HCT116 (cell line): ENCODE measurements around the gene ABCA5. TPM values are rescaled to one million over a fixed set of nuclear protein-coding genes. Genes with fewer than 3 reads are reported as not detected.

Source experiments
- ATAC-seq: fragments of 200-7000 bp; cut with Tn5 transposase; 2 replicates; pipeline ENCODE4 v1.9.1; 2020; ENCODE audit warnings: mild to moderate bottlenecking, moderate library complexity
- BruUV-seq: library from RNA; stranded (reverse); fragments of 400-500 nt; replicated peaks from 2 replicates; lab custom pipeline; 2021; lab: Mats Ljungman, UMichigan
- CTCF ChIA-PET: fragments of 300-600 bp; sonication (Branson Sonifier 250); formaldehyde crosslinking; loops from one replicate; lab custom pipeline; 2021; ENCODE audit warnings: antibody characterized with exemption; lab: Charles Lee
- POLR2A ChIA-PET: fragments of 300-600, 350-600 bp; sonication (Branson Sonifier 250); formaldehyde crosslinking; loops from one replicate; lab custom pipeline; 2021; ENCODE audit warnings: antibody characterized with exemption; lab: Charles Lee
- RAD21 ChIA-PET, 2 experiments: fragments of 300-600 bp; sonication (Branson Sonifier 250); formaldehyde crosslinking; loops; one replicate each; lab custom pipeline; 2023; ENCODE audit warnings: low total read pairs in 2 of 2; ENCODE audit not compliant: uncharacterized antibody in 2 of 2, unreplicated experiment in 2 of 2, low non-redundant PET in 1 of 2; lab: Charles Lee
- DNase-seq: peaks from one replicate; pipeline ENCODE4 v3.0.0-alpha.2; 2010; ENCODE audit warnings: low read depth, low spot score
- H2AFZ ChIP-seq: fragments of 200-600 bp; shearing (Covaris generic), sonication (generic); 2 replicates; pipeline ENCODE4 v1.6.1; 2017; ENCODE audit warnings: low read depth, mixed run types, mixed read lengths, antibody characterized with exemption, low read length; ENCODE audit not compliant: poor library complexity, severe bottlenecking
- H3K27ac ChIP-seq: 2 replicates; pipeline ENCODE4 v1.5.1; 2012; ENCODE audit warnings: low read depth, low read length
- H3K27me3 ChIP-seq: fragments of 200-600 bp; sonication (generic); 2 replicates; pipeline ENCODE4 v1.6.1; 2016; ENCODE audit warnings: mixed run types, low read length, mixed read lengths; ENCODE audit not compliant: insufficient read depth
- H3K36me3 ChIP-seq, 2 experiments: fragments of 200-500 bp in 1 of 2; fragments of 200-600 bp in 1 of 2; sonication (Bioruptor generic) in 1 of 2; sonication (generic) in 1 of 2; 2 replicates each; pipeline versions ENCODE4 v1.5.1 to v1.6.1; 2014 to 2016; ENCODE audit warnings: low read length in 2 of 2, inconsistent platforms in 1 of 2, mixed read lengths in 1 of 2, mixed run types in 1 of 2; ENCODE audit not compliant: insufficient read depth in 2 of 2, control insufficient read depth in 1 of 2
- H3K4me1 ChIP-seq, 2 experiments: fragments of 200-600 bp in 1 of 2; sonication (generic) in 1 of 2; 2 replicates each; pipeline versions ENCODE4 v1.5.1 to v1.6.1; 2012 to 2017; ENCODE audit warnings: low read length in 2 of 2, inconsistent platforms in 1 of 2, mild to moderate bottlenecking in 1 of 2, mixed read lengths in 1 of 2, mixed run types in 1 of 2, moderate library complexity in 1 of 2; ENCODE audit not compliant: insufficient read depth in 2 of 2, control insufficient read depth in 1 of 2
- H3K4me2 ChIP-seq: fragments of 200-600 bp; sonication (generic); 2 replicates; pipeline ENCODE4 v1.6.1; 2017; ENCODE audit warnings: mixed run types, low read length, mixed read lengths
- H3K4me3 ChIP-seq, 2 experiments: fragments of 200-600 bp in 1 of 2; sonication (generic) in 1 of 2; replicated peaks in 1 of 2; 2 replicates each; pipeline ENCODE4 v1.5.1; 2011 to 2016; ENCODE audit warnings: low read length in 2 of 2, control low read depth in 1 of 2, low read depth in 1 of 2, mild to moderate bottlenecking in 1 of 2, mixed read lengths in 1 of 2, mixed run types in 1 of 2
- H3K79me2 ChIP-seq: fragments of 200-600 bp; sonication (generic); 2 replicates; pipeline ENCODE4 v1.6.1; 2017; ENCODE audit warnings: mild to moderate bottlenecking, mixed run types, low read length, moderate library complexity, mixed read lengths; ENCODE audit not compliant: insufficient read depth
- H3K9ac ChIP-seq: fragments of 200-600 bp; sonication (generic); 2 replicates; pipeline ENCODE4 v1.6.1; 2016; ENCODE audit warnings: low read length, mixed read lengths
- H3K9me2 ChIP-seq: fragments of 200-600 bp; sonication (generic), shearing (Covaris generic); 2 replicates; pipeline ENCODE4 v1.6.1; 2017; ENCODE audit warnings: mixed run types, mild to moderate bottlenecking, moderate library complexity; ENCODE audit not compliant: insufficient read depth
- H3K9me3 ChIP-seq, 2 experiments: fragments of 200-500 bp in 1 of 2; fragments of 200-600 bp in 1 of 2; sonication (Bioruptor generic) in 1 of 2; sonication (generic) in 1 of 2; 2 replicates each; pipeline ENCODE4 v1.6.1; 2014 to 2017; ENCODE audit warnings: low read length in 2 of 2, mixed read lengths in 2 of 2, inconsistent platforms in 1 of 2, low read depth in 1 of 2, mild to moderate bottlenecking in 1 of 2, mixed run types in 1 of 2, moderate library complexity in 1 of 2; ENCODE audit not compliant: control insufficient read depth in 1 of 2, insufficient read depth in 1 of 2
- H4K20me1 ChIP-seq: fragments of 200-600 bp; sonication (generic), shearing (Covaris generic); 2 replicates; pipeline ENCODE4 v1.6.1; 2017; ENCODE audit warnings: mixed run types, mild to moderate bottlenecking, moderate library complexity; ENCODE audit not compliant: insufficient read depth
- ATF3 ChIP-seq: IDR thresholded peaks from 2 replicates; pipeline ENCODE4 v1.6.1; 2012
- CBX3 ChIP-seq: IDR thresholded peaks from 2 replicates; pipeline ENCODE4 v1.6.1; 2012; ENCODE audit warnings: low read depth
- CEBPB ChIP-seq: IDR thresholded peaks from 2 replicates; pipeline ENCODE4 v1.6.1; 2012; ENCODE audit warnings: low read depth
- CTCF ChIP-seq, 3 experiments: fragments of 200-600 bp in 1 of 3; sonication (generic) in 1 of 3; IDR thresholded peaks in 2 of 3; conservative IDR thresholded peaks in 1 of 3; 2 replicates each; pipeline ENCODE4 v1.5.1; 2012 to 2017; ENCODE audit warnings: low read depth in 2 of 3, low read length in 2 of 3, antibody characterized with exemption in 1 of 3, borderline replicate concordance in 1 of 3, control low read depth in 1 of 3, mild to moderate bottlenecking in 1 of 3, mixed read lengths in 1 of 3, mixed run types in 1 of 3, moderate library complexity in 1 of 3; ENCODE audit not compliant: insufficient read depth in 1 of 3
- EGR1 ChIP-seq: IDR thresholded peaks from 2 replicates; pipeline ENCODE4 v1.6.1; 2012; ENCODE audit warnings: low read depth
- REST ChIP-seq: IDR thresholded peaks from 2 replicates; pipeline ENCODE4 v1.6.1; 2012; ENCODE audit warnings: low read depth
- SIN3A ChIP-seq: IDR thresholded peaks from 2 replicates; pipeline ENCODE4 v1.6.1; 2012; ENCODE audit warnings: low read depth
- SRF ChIP-seq: IDR thresholded peaks from 2 replicates; pipeline ENCODE4 v1.6.1; 2012; ENCODE audit warnings: low read depth
- intact Hi-C: fragments of 100-400 bp; cut with micrococcal nuclease; formaldehyde crosslinking; loops from 2 replicates; pipeline ENCODE4 v1.10.0; 2022
- total RNA-seq: library from RNA; stranded (reverse); gene quantifications from one replicate; pipeline ENCODE4 v1.2.1, GENCODE V29; 2021; ENCODE audit not compliant: unreplicated experiment

Gene ABCA5
- total RNA-seq, 1 experiment from 2014 or later = 6.8 TPM

- intact Hi-C loops = no loop called here
- TF ChIP-seq CTCF (IDR thresholded peaks at IDR 0.05 in 2 of 3, conservative IDR thresholded peaks at IDR 0.05 in 1 of 3; ENCODE audit: borderline replicate concordance in 1 of 3, insufficient read depth in 1 of 3, low read depth in 2 of 3, low read length in 2 of 3) = no peak
- TF ChIP-seq SIN3A = no peak
- TF ChIP-seq ATF3 = no peak
- TF ChIP-seq CBX3 = no peak
- no peak for TF ChIP-seq CEBPB
- no peak for TF ChIP-seq SRF
- no peak for TF ChIP-seq EGR1
- TF ChIP-seq REST = no peak
- Histone ChIP-seq H3K9me2 (no peaks in the 10 kb centered on the region), H3K4me3 (no peak overlapping the region), H3K4me2 (no peak overlapping the region), H3K36me3 (no peaks in the 10 kb centered on the region), H4K20me1 (no peaks in the 10 kb centered on the region), H3K27me3 (no peaks in the 10 kb centered on the region), H2AFZ (no peak overlapping the region), H3K79me2 (no peaks in the 10 kb centered on the region), H3K9me3 (no peaks in the 10 kb centered on the region), H3K9ac (no peak overlapping the region), H3K4me1 (peaks cover 0 to 8% of the 10 kb centered on the region in 2 experiments; a peak in 2 of 4 replicates), H3K27ac (no peak overlapping the region)
- no TSS peak for BruUV-seq
- ChIA-PET CTCF (no interaction called here), RAD21 (no interaction called here), POLR2A (no interaction called here)
- DNase-seq (no peak), ATAC-seq (no peak)
These were observed 19.8 kb upstream of the ABCA5 start for GRCh38 chr17:69346766-69347165.
